Aorta (tissue), 5 donors: ENCODE data around the gene C16orf92. TPM values are rescaled to one million over a fixed set of nuclear protein-coding genes. Genes with fewer than 3 reads are reported as not detected.

ENCODE experiments used
- ATAC-seq: fragments of 200-7000 bp; cut with Tn5 transposase; one replicate; pipeline ENCODE4 v1.9.1; 2022; ENCODE audit warnings: moderate library complexity; ENCODE audit not compliant: low FRiP score
- DNase-seq, 2 donors: peaks; one replicate each; pipeline ENCODE4 v3.0.0-alpha.2; 2020
- H3K27ac ChIP-seq, 2 donors: one replicate each; pipeline ENCODE4 v1.5.1; 2013; ENCODE audit warnings: low read length in 2 of 2, mild to moderate bottlenecking in 2 of 2, moderate library complexity in 2 of 2, control low read depth in 1 of 2, inconsistent platforms in 1 of 2, low read depth in 1 of 2
- H3K27me3 ChIP-seq, 2 donors: one replicate each; pipeline ENCODE4 v1.6.1; 2013; ENCODE audit warnings: control low read depth in 1 of 2, low read length in 1 of 2, mild to moderate bottlenecking in 1 of 2, moderate library complexity in 1 of 2; ENCODE audit not compliant: insufficient read depth in 2 of 2, control insufficient read depth in 1 of 2
- H3K36me3 ChIP-seq, 2 donors: one replicate each; pipeline ENCODE4 v1.6.1; 2013; ENCODE audit warnings: control low read depth in 1 of 2, low read length in 1 of 2, mild to moderate bottlenecking in 1 of 2; ENCODE audit not compliant: insufficient read depth in 2 of 2, control insufficient read depth in 1 of 2
- H3K4me1 ChIP-seq, 2 donors: one replicate each; pipeline ENCODE4 v1.6.1; 2013; ENCODE audit warnings: low read length in 2 of 2, control low read depth in 1 of 2, mild to moderate bottlenecking in 1 of 2, moderate library complexity in 1 of 2; ENCODE audit not compliant: insufficient read depth in 2 of 2, control insufficient read depth in 1 of 2
- H3K4me3 ChIP-seq, 2 donors: one replicate each; pipeline ENCODE4 v1.5.1; 2013; ENCODE audit warnings: low read length in 2 of 2, control low read depth in 1 of 2, mild to moderate bottlenecking in 1 of 2
- H3K9me3 ChIP-seq: one replicate; pipeline ENCODE4 v1.6.1; 2013; ENCODE audit warnings: mild to moderate bottlenecking, low read length; ENCODE audit not compliant: control insufficient read depth
- WGBS, 2 donors: extraction: QIAGEN DNeasy Blood & Tissue Kit; methylation state at CpG; one replicate each; pipeline ENCODE4 v1.1.7; 2013; 5-methylcytosine and 5-hydroxymethylcytosine counted together
- intact Hi-C, 2 donors: fragments of 100-400 bp; cut with DNase I; formaldehyde crosslinking; loops; one replicate each; pipeline versions ENCODE4 v1.14.2 to v1.15.0; 2022
- polyA plus RNA-seq, 2 donors: library from polyadenylated mRNA; stranded (reverse); fragments of 200-250 nt; gene quantifications; one replicate each; pipeline ENCODE4 v1.2.3, GENCODE V29; 2013
- total RNA-seq, 2 donors: library from RNA; stranded (reverse); fragmentation: NEBNext Ultra II Directional; extraction: Animal tissue kit (Norgen Biotek cat#: 25700); gene quantifications; one replicate each; pipeline ENCODE4 v1.2.1, GENCODE V29; 2021
- donor health status: healthy with polysubstance abuse.
- donor health status: Bipolar disorder and iron deficiency.
- donor health status: DM: no; HTN: no; CAD: no.
- donor health status: DM: no; HTN: no; CAD: no.
- donor health status: DM: yes; HTN: yes; CAD: no.

C16orf92 gene
- total and polyA plus RNA-seq, 4 donors: not detected

- Histone ChIP-seq H3K9me3 (no peaks in the 10 kb centered on the region), H3K4me1 (no peaks in the 10 kb centered on the region), H3K4me3 (no peak overlapping the region), H3K36me3 (no peaks in the 10 kb centered on the region), H3K27me3 (no peaks in the 10 kb centered on the region), H3K27ac (no peak overlapping the region)
- 85 to 88% methylated on average over 18 of the region's 18 CpGs for WGBS, 2 donors
- intact Hi-C loops: loop anchor here in 1 of 2 donors (10.0 kb wide), 1 partner anchor 332 kb away; no protein-coding TSS in a partner anchor
- ATAC-seq: no peak
- no peak for DNase-seq
Observed at GRCh38 chr16:30026449-30026848, 3.5 kb downstream of the C16orf92 start.

GRCh38 chr16:30027588-30028437 is 4.8 kb downstream of the C16orf92 start:
- Histone ChIP-seq H3K4me1 (no peaks in the 10 kb centered on the region), H3K36me3 (no peaks in the 10 kb centered on the region), H3K9me3 (no peaks in the 10 kb centered on the region), H3K27me3 (no peaks in the 10 kb centered on the region), H3K4me3 (no peak overlapping the region), H3K27ac (no peak overlapping the region)
- intact Hi-C loops: loop anchor here in 1 of 2 donors (10.0 kb wide), 1 partner anchor 333 kb away; no protein-coding TSS in a partner anchor
- ATAC-seq (no peak), DNase-seq (no peak)
- 38 to 40% methylated on average over 11 to 13 of the region's 13 CpGs for WGBS, 2 donors

GRCh38 chr16:30028438-30029076 is 5.6 kb downstream of the C16orf92 start:
- no peaks in the 10 kb centered on the region for H3K36me3 ChIP-seq
- no peaks in the 10 kb centered on the region for H3K4me1 ChIP-seq
- no peak overlapping the region for H3K4me3 ChIP-seq
- no peak for ATAC-seq
- H3K27me3 ChIP-seq: no peaks in the 10 kb centered on the region
- 9 to 13% methylated on average over 18 of the region's 18 CpGs for WGBS, 2 donors
- no peak for DNase-seq
- intact Hi-C loops: loop anchor here in 1 of 2 donors (10.0 kb wide), 1 partner anchor 334 kb away; no protein-coding TSS in a partner anchor
- H3K9me3 ChIP-seq: no peaks in the 10 kb centered on the region
- no peak overlapping the region for H3K27ac ChIP-seq

- WGBS, 2 donors: 20 to 22% methylated on average over 23 of the region's 23 CpGs
- DNase-seq: no peak
- no peak for ATAC-seq
- no peaks in the 10 kb centered on the region for H3K36me3 ChIP-seq
- no peak overlapping the region for H3K27ac ChIP-seq
- intact Hi-C loops: no loop called here
- H3K4me1 ChIP-seq: no peaks in the 10 kb centered on the region
- H3K9me3 ChIP-seq: no peaks in the 10 kb centered on the region
- H3K27me3 ChIP-seq: no peaks in the 10 kb centered on the region
- no peak overlapping the region for H3K4me3 ChIP-seq
Observed at GRCh38 chr16:30030011-30030685, 7.2 kb downstream of the C16orf92 start.

- Histone ChIP-seq H3K36me3 (no peaks in the 10 kb centered on the region), H3K27ac (no peak within 1 kb of the TSS), H3K27me3 (no peaks in the 10 kb centered on the region), H3K4me1 (no peaks in the 10 kb centered on the region), H3K9me3 (no peaks in the 10 kb centered on the region), H3K4me3 (no peak within 1 kb of the TSS)
- DNase-seq: no peak
- 1% methylated on average over 19 to 27 of the region's 27 CpGs for WGBS, 2 donors
- no peak for ATAC-seq
- intact Hi-C loops: no loop called here
Observed at GRCh38 chr16:30030841-30031413, 7.9 kb downstream of the C16orf92 start, which contains the start of gene TLCD3B. TLCD3B (minus strand) TSS chr16:30031271; CDS start chr16:30030527, 744 bp downstream.

- H3K4me3 ChIP-seq: no peak overlapping the region
- 17 to 18% methylated on average over 11 of the region's 11 CpGs for WGBS, 2 donors
- intact Hi-C loops: no loop called here
- H3K9me3 ChIP-seq: no peaks in the 10 kb centered on the region
- DNase-seq: no peak
- H3K27ac ChIP-seq: no peak overlapping the region
- no peak for ATAC-seq
- no peaks in the 10 kb centered on the region for H3K27me3 ChIP-seq
- H3K36me3 ChIP-seq: no peaks in the 10 kb centered on the region
- H3K4me1 ChIP-seq: no peaks in the 10 kb centered on the region
Observed at GRCh38 chr16:30031477-30031918, 8.5 kb downstream of the C16orf92 start.

- Histone ChIP-seq H3K36me3 (no peaks in the 10 kb centered on the region), H3K27ac (no peak overlapping the region), H3K9me3 (no peaks in the 10 kb centered on the region), H3K4me1 (no peaks in the 10 kb centered on the region), H3K4me3 (no peak overlapping the region), H3K27me3 (no peaks in the 10 kb centered on the region)
- 21 to 27% methylated on average over 12 of the region's 12 CpGs for WGBS, 2 donors
- peak; percentile 53 for ATAC-seq
- no peak for DNase-seq
- intact Hi-C loops: no loop called here
Observed at GRCh38 chr16:30032083-30032819, 9.3 kb downstream of the C16orf92 start.

- H3K27ac ChIP-seq: no peak overlapping the region
- intact Hi-C loops: no loop called here
- H3K36me3 ChIP-seq: no peaks in the 10 kb centered on the region
- H3K9me3 ChIP-seq: no peaks in the 10 kb centered on the region
- no peaks in the 10 kb centered on the region for H3K4me1 ChIP-seq
- no peak for ATAC-seq
- WGBS, 2 donors: 64 to 68% methylated on average over 7 of the region's 7 CpGs
- no peaks in the 10 kb centered on the region for H3K27me3 ChIP-seq
- DNase-seq: no peak
- H3K4me3 ChIP-seq: no peak overlapping the region
Observed at GRCh38 chr16:30033270-30033669, 10.3 kb downstream of the C16orf92 start.
